B cell (primary cell): ENCODE measurements around the gene CDKN2D. TPM values are rescaled to one million over a fixed set of nuclear protein-coding genes. Genes with fewer than 3 reads are reported as not detected.

ENCODE experiments used
- ATAC-seq: fragments of 200-7000 bp; cut with Tn5 transposase; one replicate; pipeline ENCODE4 v1.10.0; 2021; ENCODE audit warnings: low read depth, mild to moderate bottlenecking, moderate number of reproducible peaks, moderate library complexity
- CTCF ChIA-PET: fragments of 350-600 bp; sonication (Branson Sonifier 250); formaldehyde crosslinking; loops from one replicate; lab custom pipeline; 2021; ENCODE audit warnings: antibody characterized with exemption, inconsistent platforms; lab: Charles Lee
- POLR2A ChIA-PET: fragments of 350-600 bp; sonication (Branson Sonifier 250); formaldehyde crosslinking; loops from one replicate; lab custom pipeline; 2021; ENCODE audit warnings: antibody characterized with exemption; lab: Charles Lee
- DNase-seq: peaks from one replicate; pipeline ENCODE4 v3.0.0; 2013
- H2AFZ ChIP-seq: 2 replicates; pipeline ENCODE4 v1.6.1; 2012; ENCODE audit warnings: mild to moderate bottlenecking, low read depth, low read length; ENCODE audit not compliant: insufficient read depth, poor library complexity, severe bottlenecking
- H3K27ac ChIP-seq, 2 donors: 1 replicate in 1 of 2; 2 replicates in 1 of 2; pipeline ENCODE4 v1.5.1; 2012 to 2013; ENCODE audit warnings: low read length in 2 of 2, mild to moderate bottlenecking in 2 of 2, moderate library complexity in 1 of 2
- H3K27me3 ChIP-seq, 4 experiments: fragments of 200-600 bp in 1 of 4; sonication (generic) in 1 of 4; replicated peaks in 1 of 4; 1 replicate in 2 of 4; 2 replicates in 2 of 4; pipeline versions ENCODE4 v1.6.1 to v1.7.0; 2013 to 2016; ENCODE audit warnings: low read length in 3 of 4, mild to moderate bottlenecking in 2 of 4, mixed read lengths in 1 of 4, moderate library complexity in 1 of 4; ENCODE audit not compliant: insufficient read depth in 4 of 4, control insufficient read depth in 3 of 4; ENCODE audit errors: control extremely low read depth in 1 of 4
- H3K36me3 ChIP-seq, 2 experiments: replicated peaks in 1 of 2; 1 replicate in 1 of 2; 2 replicates in 1 of 2; pipeline versions ENCODE4 v1.6.1 to v1.7.1; 2013; ENCODE audit warnings: low read length in 1 of 2; ENCODE audit not compliant: insufficient read depth in 2 of 2, control insufficient read depth in 1 of 2; ENCODE audit errors: control extremely low read depth in 1 of 2, extremely low read depth in 1 of 2
- H3K4me1 ChIP-seq, 2 donors: fragments of 200-600 bp in 1 of 2; sonication (generic) in 1 of 2; 1 replicate in 1 of 2; 2 replicates in 1 of 2; pipeline versions ENCODE4 v1.5.1 to v1.6.1; 2013 to 2017; ENCODE audit warnings: low read length in 2 of 2; ENCODE audit not compliant: control insufficient read depth in 2 of 2, insufficient read depth in 2 of 2
- H3K4me2 ChIP-seq: replicated peaks from 2 replicates; pipeline ENCODE3; 2012; ENCODE audit warnings: mild to moderate bottlenecking, low read depth, low read length; ENCODE audit not compliant: poor library complexity, severe bottlenecking
- H3K4me3 ChIP-seq, 5 experiments: fragments of 200-600 bp in 1 of 5; sonication (generic) in 1 of 5; 1 replicate in 3 of 5; 2 replicates in 2 of 5; pipeline versions ENCODE4 v1.5.1 to v1.7.0; 2011 to 2016; ENCODE audit warnings: low read length in 4 of 5, mild to moderate bottlenecking in 4 of 5, low read depth in 2 of 5, control low read depth in 1 of 5, moderate library complexity in 1 of 5; ENCODE audit not compliant: insufficient read depth in 1 of 5; ENCODE audit errors: control extremely low read depth in 1 of 5, extremely low read depth in 1 of 5
- H3K79me2 ChIP-seq: fragments of 200-600 bp; sonication (generic); one replicate; pipeline ENCODE4 v1.6.0; 2016; ENCODE audit warnings: low read length; ENCODE audit not compliant: control insufficient read depth, insufficient read depth
- H3K9ac ChIP-seq: fragments of 200-600 bp; sonication (generic); 2 replicates; pipeline ENCODE4 v1.6.1; 2017; ENCODE audit warnings: mild to moderate bottlenecking, low read length, moderate library complexity
- H3K9me3 ChIP-seq, 3 donors: one replicate each; pipeline versions ENCODE4 v1.6.1 to v1.7.1; 2013; ENCODE audit warnings: low read length in 2 of 3; ENCODE audit not compliant: control insufficient read depth in 2 of 3, insufficient read depth in 1 of 3; ENCODE audit errors: control extremely low read depth in 1 of 3
- H4K20me1 ChIP-seq: 2 replicates; pipeline ENCODE4 v1.6.0; 2012; ENCODE audit warnings: mild to moderate bottlenecking, low read length; ENCODE audit not compliant: insufficient read depth, control insufficient read depth, poor library complexity, severe bottlenecking
- H3K27ac Mint-ChIP-seq: one replicate; pipeline ENCODE4 v1.8.0; 2021; ENCODE audit warnings: mixed read lengths
- H3K27me3 Mint-ChIP-seq: one replicate; pipeline ENCODE4 v1.8.0; 2021; ENCODE audit warnings: mixed read lengths
- H3K4me1 Mint-ChIP-seq: one replicate; pipeline ENCODE4 v1.8.0; 2021; ENCODE audit warnings: mixed read lengths
- H3K4me3 Mint-ChIP-seq: one replicate; pipeline ENCODE4 v1.8.0; 2021; ENCODE audit warnings: mixed read lengths
- H3K9me3 Mint-ChIP-seq: one replicate; pipeline ENCODE4 v1.8.0; 2022; ENCODE audit warnings: mixed read lengths; ENCODE audit not compliant: insufficient read depth
- EZH2 ChIP-seq: IDR thresholded peaks from 2 replicates; pipeline ENCODE4 v1.6.1; 2012; ENCODE audit warnings: borderline replicate concordance, low read depth, mild to moderate bottlenecking, moderate library complexity, low read length; ENCODE audit not compliant: insufficient read depth, poor library complexity, severe bottlenecking
- WGBS: methylation state at CpG from one replicate; pipeline ENCODE4 v1.1.5; 2013; ENCODE audit warnings: missing lambda C conversion rate; ENCODE audit not compliant: insufficient coverage; 5-methylcytosine and 5-hydroxymethylcytosine counted together
- intact Hi-C: fragments of 100-400 bp; cut with micrococcal nuclease; formaldehyde crosslinking; loops from one replicate; pipeline ENCODE4 v1.10.0; 2022
- polyA plus RNA-seq: library from polyadenylated mRNA; depleted of rRNA; stranded (reverse); fragments of >200 nt; gene quantifications from 2 replicates; pipeline ENCODE4 v1.2.3, GENCODE V29; 2012
- total RNA-seq, 2 donors: library from RNA; stranded (reverse); fragments of 120-200 nt in 1 of 2; gene quantifications; 1 replicate in 1 of 2; 2 replicates in 1 of 2; pipeline versions ENCODE4 v1.2.3 to v1.2.4, GENCODE V29; 2013 to 2022
- TF ChIP-seq, protein P1 (sequence below): fragments of 200-600 bp; IDR thresholded peaks from one replicate; pipeline ENCODE4 v1.8.0; 2022; ENCODE audit warnings: antibody characterized with exemption, mild to moderate bottlenecking

Gene CDKN2D
- total and polyA plus RNA-seq, 2 donors (not counting 1 experiment from before 2014, with no cell fraction given): 38.4 to 122 TPM

DNA sequence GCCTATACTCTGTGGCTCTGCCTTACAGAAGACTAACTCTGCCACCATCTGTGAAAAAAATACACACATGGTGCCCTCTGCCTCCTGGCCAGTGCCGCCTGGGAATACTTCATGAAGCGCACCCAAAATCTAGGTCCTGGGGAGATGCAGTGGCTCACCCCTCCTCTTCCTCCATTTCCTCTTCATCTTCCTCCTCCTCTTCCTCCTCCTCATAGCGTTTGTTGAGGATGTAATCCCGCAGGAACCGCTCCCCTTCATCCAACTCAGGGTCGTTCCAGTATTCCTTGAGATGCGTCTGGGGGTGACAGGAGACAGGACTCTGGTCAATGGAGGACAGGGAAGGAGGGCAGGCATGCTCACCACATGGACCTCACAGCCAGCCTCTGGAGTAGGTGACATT, 8.6 kb downstream of the CDKN2D start:
- H3K9ac ChIP-seq: no peak overlapping the region
- DNase-seq: no peak
- H3K27ac ChIP-seq: no peak overlapping the region
- no peak for TF ChIP-seq EZH2
- TF ChIP-seq, protein P1, sequence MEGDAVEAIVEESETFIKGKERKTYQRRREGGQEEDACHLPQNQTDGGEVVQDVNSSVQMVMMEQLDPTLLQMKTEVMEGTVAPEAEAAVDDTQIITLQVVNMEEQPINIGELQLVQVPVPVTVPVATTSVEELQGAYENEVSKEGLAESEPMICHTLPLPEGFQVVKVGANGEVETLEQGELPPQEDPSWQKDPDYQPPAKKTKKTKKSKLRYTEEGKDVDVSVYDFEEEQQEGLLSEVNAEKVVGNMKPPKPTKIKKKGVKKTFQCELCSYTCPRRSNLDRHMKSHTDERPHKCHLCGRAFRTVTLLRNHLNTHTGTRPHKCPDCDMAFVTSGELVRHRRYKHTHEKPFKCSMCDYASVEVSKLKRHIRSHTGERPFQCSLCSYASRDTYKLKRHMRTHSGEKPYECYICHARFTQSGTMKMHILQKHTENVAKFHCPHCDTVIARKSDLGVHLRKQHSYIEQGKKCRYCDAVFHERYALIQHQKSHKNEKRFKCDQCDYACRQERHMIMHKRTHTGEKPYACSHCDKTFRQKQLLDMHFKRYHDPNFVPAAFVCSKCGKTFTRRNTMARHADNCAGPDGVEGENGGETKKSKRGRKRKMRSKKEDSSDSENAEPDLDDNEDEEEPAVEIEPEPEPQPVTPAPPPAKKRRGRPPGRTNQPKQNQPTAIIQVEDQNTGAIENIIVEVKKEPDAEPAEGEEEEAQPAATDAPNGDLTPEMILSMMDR: no peak
- H4K20me1 ChIP-seq: peaks cover 58% of the 10 kb centered on the region
- no peak overlapping the region for H3K4me3 ChIP-seq
- no peak for ATAC-seq
- H2AFZ ChIP-seq: no peak overlapping the region
- H3K36me3 ChIP-seq: peaks cover 4 to 62% of the 10 kb centered on the region in 2 experiments
- no peak overlapping the region for H3K4me2 ChIP-seq
- intact Hi-C loops: no loop called here
- H3K4me3 Mint-ChIP-seq: no peak overlapping the region
- no peaks in the 10 kb centered on the region for H3K9me3 ChIP-seq
- H3K27ac Mint-ChIP-seq: no peak overlapping the region
- H3K9me3 Mint-ChIP-seq: no peaks in the 10 kb centered on the region
- WGBS: 100% methylated on average over 4 of the region's 7 CpGs
- POLR2A ChIA-PET: no interaction called here
- CTCF ChIA-PET: no interaction called here
- H3K4me1 Mint-ChIP-seq: peaks cover 15% of the 10 kb centered on the region
- H3K79me2 ChIP-seq: peaks cover 42% of the 10 kb centered on the region
- H3K4me1 ChIP-seq: peaks cover 16 to 22% of the 10 kb centered on the region in 2 donors
- no peaks in the 10 kb centered on the region for H3K27me3 ChIP-seq
- H3K27me3 Mint-ChIP-seq: no peaks in the 10 kb centered on the region

DNA sequence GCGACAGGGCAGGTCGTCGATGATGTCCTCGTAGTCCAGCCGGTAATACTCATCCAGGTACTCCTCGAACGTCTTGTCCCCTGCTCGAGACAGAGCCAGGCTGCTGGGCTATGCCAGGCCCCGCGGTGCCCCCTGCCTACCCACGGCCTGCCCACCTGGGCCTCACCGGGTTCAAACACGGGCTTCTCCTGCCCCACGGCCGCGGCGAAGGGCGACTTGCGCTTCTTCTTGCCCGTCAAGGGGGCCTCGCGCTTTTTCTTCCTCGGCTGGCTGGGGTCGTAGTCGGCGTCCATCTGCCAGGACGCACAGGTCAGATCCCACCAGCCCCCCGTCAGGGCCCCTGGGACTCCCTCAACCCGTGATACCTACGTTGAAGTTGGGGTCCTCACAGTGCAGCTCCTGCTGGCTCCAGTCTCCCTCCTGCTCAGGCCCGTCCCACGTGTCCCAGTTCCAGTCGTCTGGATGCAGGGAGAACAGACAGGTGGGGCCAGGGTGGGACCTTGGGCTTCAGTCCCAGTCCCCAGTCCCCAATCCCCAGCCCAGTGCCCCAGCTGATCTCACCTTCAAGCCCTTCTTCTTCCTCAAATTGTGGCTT, 11.1 kb downstream of the CDKN2D start:
- no peak for TF ChIP-seq EZH2
- Histone ChIP-seq H3K4me3 (no peak overlapping the region), H3K36me3 (peaks cover 4 to 82% of the 10 kb centered on the region in 2 experiments), H3K4me2 (no peak overlapping the region), H3K9me3 (no peaks in the 10 kb centered on the region), H3K79me2 (peaks cover 27% of the 10 kb centered on the region), H3K4me1 (peaks cover 32 to 36% of the 10 kb centered on the region in 2 donors), H3K9ac (no peak overlapping the region), H2AFZ (no peak overlapping the region), H4K20me1 (peaks cover 56% of the 10 kb centered on the region), H3K27ac (no peak overlapping the region), H3K27me3 (no peaks in the 10 kb centered on the region)
- WGBS: 98% methylated on average over 33 of the region's 33 CpGs
- no peaks in the 10 kb centered on the region for H3K9me3 Mint-ChIP-seq
- ATAC-seq (no peak), DNase-seq (no peak)
- H3K27ac Mint-ChIP-seq: no peak overlapping the region
- peaks cover 30% of the 10 kb centered on the region for H3K4me1 Mint-ChIP-seq
- H3K4me3 Mint-ChIP-seq: no peak overlapping the region
- ChIA-PET POLR2A (no interaction called here), CTCF (interaction anchor here (0.5 kb wide), 1 partner anchor 301 kb away, joined by 3 read pairs; no protein-coding TSS in a partner anchor)
- intact Hi-C loops: no loop called here
- H3K27me3 Mint-ChIP-seq: no peaks in the 10 kb centered on the region
